NCI-H1436 treated with DMSO at 0.1 percent for 48 hours (cell line): ENCODE data around the gene CREB3L4.
"Not testable (repeated sequence)": the region's sequence is repeated elsewhere in the genome, so short reads cannot be mapped to it uniquely, and the experiment has no call there.

ENCODE experiments used
- DNase-seq: peaks from one replicate; lab custom pipeline; 2025; lab: John Stamatoyannopoulos, UW

CREB3L4 gene

GRCh38 chr1:153959454-153959853, 8.2 kb upstream of the CREB3L4 start:
- no peak for DNase-seq

DNA sequence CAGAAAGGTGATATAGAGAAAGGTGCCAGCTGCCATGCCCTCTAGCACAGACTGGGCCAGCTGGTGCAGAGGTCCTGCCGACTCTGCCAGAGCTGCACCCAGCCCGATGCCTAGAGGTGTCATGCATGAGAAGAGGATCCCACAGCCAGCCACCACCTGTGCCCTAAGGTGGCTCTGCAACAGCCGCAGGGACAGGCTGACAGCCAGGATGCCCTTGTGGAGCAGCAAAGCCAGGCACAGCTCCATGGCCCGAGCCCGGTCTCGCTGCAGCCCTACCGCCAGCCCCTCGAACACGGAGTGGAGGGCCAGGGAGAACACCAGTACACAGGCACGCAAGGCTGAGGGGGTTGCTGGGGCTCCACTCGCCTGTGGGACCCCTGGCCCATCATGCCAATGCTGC, 7.5 kb upstream of the CREB3L4 start:
- no peak for DNase-seq

GRCh38 chr1:153961421-153961820, 6.3 kb upstream of the CREB3L4 start:
- no peak for DNase-seq

DNA sequence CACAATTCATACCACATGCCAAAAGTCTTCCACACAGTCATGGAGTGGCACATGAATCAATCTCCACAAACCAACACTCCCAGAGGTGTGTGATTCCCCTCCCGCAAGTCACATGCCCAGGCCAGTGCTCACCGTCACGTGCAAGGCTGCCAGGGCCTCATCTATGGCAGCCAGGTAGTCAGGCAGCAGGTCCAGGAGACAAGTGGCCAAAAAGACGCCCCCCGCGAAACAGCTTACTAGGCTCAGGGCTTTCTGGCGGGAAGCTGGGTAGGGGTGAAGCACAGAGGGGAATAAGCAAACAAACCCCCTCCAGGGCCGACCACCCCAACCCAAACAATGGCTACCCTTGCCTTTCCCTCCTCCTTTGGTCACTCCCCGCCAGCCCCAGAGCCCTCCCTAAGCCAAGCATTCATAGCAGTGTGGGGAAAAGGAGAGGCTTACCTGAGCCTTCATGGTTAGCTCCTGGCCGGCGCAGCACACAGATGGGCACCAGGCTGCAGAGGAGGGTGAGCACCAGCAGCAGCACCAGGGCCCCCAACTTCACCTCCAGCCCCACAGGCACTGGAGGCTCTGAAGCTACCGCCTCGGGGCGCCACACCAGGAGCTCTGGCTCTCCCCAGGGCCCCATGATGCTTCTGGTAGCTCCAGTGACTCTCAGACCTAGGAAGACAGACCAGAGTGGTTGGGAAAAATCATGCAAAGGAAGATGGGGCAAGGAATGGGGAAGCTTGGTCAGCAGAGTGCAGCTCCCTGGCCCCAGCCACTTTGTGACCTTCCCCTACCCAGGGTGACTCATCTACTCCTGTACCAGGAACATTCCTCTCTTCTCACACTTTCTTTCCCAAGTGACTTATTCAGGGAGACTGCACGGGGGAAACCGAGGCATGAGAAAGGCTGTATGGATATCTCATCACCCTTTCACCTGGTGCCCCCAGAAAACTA, 5.3 kb upstream of the CREB3L4 start:
- DNase-seq, result no peak

DNA sequence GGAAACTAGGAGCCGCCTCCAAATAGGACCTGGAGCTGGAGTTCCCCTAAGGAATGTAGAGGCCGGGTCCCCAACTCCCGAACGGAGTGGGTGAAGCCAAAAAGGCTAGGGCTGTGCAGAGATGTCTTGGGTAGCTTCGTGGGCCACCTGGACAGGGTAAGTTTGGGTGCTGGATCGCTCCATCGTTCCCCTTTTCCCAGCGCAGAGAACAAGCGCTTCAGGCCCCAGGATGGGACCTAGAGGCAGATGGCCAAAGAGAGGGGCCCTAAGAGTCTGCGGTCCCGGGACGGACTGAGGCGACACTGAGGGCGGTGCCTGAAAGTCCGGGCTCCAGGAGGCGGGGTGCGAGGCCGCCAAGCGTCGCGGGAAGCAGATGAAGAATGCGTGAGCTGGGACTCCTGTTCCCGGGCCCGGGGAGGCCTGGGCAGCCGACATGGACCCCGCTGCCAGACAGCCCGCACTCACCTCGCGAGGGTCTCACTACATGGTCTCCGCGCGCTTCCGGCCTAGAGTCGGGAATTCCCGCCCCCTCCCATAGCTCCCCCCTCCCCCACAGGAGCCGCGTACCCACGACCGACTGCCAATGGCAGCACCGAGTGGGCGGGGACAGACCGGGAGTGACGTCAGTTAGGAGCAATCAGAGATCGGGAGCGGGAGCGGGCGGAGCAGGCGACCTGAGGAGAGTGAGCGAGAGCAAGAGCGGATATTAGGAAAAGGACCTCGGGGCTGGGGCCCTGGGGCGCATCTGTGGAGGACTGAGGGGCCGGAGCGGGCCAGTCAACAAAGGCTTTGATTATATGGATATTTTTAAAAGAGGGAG, 4.5 kb upstream of the CREB3L4 start, which contains the start of gene SLC39A1:
TSS of gene SLC39A1 (minus strand) at position 508 of the 820 bp plus-strand sequence. CDS start 822 bp downstream, outside the sequence.
- peak; percentile 86 for DNase-seq

DNA sequence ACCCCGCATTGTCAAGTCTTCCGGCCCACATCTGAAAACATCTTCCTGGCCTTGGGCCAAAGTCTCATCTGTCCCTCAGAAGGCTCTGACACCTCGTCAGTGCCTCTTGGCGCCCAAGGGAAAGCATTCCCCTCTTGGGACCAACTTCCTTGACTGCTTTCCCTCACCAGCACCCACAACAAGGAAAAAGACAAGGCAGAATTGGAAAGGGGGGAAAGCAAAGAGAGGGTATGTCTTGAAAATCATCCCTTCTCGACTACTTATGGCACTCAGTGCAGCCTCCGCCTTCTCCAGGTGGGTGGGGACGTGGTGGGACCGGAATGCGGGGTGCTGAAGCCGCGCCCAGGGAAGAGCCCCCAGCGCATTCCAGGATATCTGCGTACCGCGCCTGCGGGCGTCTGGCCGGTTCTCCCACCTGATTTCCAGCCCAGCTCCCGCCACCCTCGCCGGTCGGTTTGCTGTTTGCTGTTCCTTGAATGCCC, 3.8 kb upstream of the CREB3L4 start:
- no peak for DNase-seq

GRCh38 chr1:153968000-153968363, 280 bp downstream of the CREB3L4 start:
- no peak for DNase-seq

DNA sequence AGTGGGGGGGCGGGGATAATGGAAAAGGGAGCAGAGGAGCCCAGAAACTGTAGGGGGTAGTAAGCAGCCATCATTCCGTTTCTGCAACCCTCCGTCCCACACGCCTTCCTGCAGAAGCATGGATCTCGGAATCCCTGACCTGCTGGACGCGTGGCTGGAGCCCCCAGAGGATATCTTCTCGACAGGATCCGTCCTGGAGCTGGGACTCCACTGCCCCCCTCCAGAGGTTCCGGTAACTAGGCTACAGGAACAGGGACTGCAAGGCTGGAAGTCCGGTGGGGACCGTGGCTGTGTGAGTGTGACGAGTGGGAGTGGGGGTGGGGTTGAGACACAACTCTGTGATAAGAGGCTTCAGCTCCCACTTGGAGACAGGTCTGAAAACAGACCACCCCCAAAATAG, 706 bp downstream of the CREB3L4 start:
- DNase-seq, result no peak

GRCh38 chr1:153968972-153969371, 1.3 kb downstream of the CREB3L4 start:
- DNase-seq, result no peak

GRCh38 chr1:153970346-153970745, 2.6 kb downstream of the CREB3L4 start:
- DNase-seq, result no peak

- DNase-seq, result no peak
Observed at GRCh38 chr1:153973071-153973470, 5.4 kb downstream of the CREB3L4 start.

DNA sequence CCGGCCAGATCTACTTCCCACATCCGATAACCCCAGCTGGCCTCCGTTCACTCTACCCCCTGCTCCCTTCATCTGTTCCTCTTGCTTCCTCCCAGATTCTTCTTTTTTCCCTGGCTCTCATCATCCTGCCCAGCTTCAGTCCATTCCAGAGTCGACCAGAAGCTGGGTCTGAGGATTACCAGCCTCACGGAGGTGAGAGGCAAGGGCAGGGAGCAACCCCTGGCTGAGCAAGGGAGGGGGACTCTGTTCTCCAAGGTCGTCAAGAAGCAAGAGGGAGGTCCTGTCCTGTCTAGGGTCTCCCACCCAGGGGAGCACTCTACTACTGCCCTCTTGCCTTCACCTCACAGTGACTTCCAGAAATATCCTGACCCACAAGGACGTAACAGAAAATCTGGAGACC, 5.8 kb downstream of the CREB3L4 start:
- no peak for DNase-seq

GRCh38 chr1:153976819-153977249, 9.1 kb downstream of the CREB3L4 start:
- no peak for DNase-seq

DNA sequence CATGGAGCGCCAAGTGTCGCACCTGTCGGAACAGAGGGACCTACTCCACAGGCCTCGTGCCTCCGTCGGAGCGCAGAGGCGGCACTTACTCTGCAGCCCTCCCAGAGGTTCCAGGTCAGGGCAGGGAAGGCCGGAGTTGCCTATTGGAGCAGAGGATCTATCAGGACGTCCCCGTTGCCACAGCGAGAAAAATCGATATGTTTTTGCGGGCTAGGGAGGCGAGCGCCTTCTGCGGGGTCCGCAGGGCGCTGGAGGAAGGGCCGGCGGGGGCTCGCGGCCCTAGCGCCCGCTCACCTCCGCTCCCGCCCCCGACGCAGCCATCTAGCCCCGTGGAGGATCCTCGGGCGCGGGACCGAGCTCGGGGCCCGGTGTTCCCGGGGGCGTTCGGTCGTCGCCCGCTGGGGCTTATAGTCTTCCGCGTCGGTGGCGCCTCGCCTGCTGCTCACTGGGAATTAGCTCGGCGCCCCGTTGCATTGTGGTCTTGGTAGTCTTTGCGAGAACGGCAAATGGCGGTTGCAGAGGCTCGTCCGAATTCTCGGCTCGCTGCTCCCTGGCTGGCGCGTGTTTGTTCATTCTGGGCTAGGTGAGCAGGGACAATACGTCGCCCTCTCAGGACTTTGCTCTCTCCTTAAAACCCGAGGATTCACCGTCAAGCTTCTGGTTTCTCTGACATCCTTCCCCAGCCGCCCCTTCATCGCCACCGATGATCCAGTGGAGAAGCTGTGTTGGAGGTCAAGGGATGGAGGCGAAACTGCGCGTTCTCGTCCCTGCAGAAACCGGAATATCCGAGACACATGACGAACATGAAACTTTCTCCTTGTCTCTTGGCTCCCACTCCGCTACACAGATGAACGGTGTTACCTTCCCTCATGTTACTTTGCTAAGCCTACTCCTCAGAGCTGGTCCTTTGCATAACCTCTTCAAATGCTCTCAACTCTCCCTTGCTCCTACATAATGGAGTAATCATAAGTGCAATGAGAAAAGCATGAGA, 9.8 kb downstream of the CREB3L4 start, which contains the start of gene JTB:
TSS of gene JTB (minus strand) at position 425 of the 991 bp plus-strand sequence. CDS start at position 3, 422 bp downstream.
- peak; percentile 17 for DNase-seq

- no peak for DNase-seq
Observed at GRCh38 chr1:153978274-153978909, 10.7 kb downstream of the CREB3L4 start.

DNA sequence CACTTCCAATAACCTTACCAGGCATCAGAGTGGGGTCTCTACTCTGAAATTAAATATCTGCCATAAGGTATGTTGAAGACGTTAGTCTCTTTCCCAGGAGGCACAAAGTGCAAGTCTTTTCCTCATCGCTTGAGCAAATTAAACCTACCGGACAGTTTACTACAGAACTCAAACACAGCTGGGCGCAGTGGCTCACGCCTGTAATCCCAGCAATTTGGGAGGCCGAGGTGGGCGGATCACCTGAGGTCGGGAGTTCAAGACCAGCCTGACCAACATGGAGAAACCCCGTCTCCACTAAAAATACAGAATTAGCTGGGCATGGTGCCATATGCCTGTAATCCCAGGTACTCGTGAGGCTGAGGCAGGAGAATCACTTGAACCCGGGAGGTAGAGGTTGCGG, 11.4 kb downstream of the CREB3L4 start:
- not testable (repeated sequence) for DNase-seq

GRCh38 chr1:153981735-153982134, 14.0 kb downstream of the CREB3L4 start:
- not testable (repeated sequence) for DNase-seq

- no peak for DNase-seq
Observed at GRCh38 chr1:153984123-153984894, 16.6 kb downstream of the CREB3L4 start.

- no peak for DNase-seq
Observed at GRCh38 chr1:153985341-153985912, 17.7 kb downstream of the CREB3L4 start.
